MM.1S (cell line): ENCODE results near the gene RELN.

Experiments
- DNase-seq: peaks from one replicate; pipeline ENCODE4 v3.0.0-alpha.2; 2015
- H2AFZ ChIP-seq: fragments of 300-600 bp; sonication (generic); 2 replicates; pipeline ENCODE4 v1.6.0; 2016; ENCODE audit warnings: antibody characterized with exemption, low read length
- H3F3A ChIP-seq: fragments of 300-600 bp; sonication (generic); 2 replicates; pipeline ENCODE4 v1.6.1; 2016; ENCODE audit warnings: mild to moderate bottlenecking, antibody characterized with exemption, low read length, moderate library complexity, mixed read lengths; ENCODE audit not compliant: insufficient read depth
- H3K27ac ChIP-seq: fragments of 300-600 bp; sonication (generic); 2 replicates; pipeline ENCODE4 v1.5.1; 2016; ENCODE audit warnings: mild to moderate bottlenecking, low read length
- H3K27me3 ChIP-seq: fragments of 300-600 bp; sonication (generic); replicated peaks from 2 replicates; pipeline ENCODE4 v1.6.0; 2016; ENCODE audit warnings: low read length; ENCODE audit not compliant: insufficient read depth
- H3K36me3 ChIP-seq: fragments of 300-600 bp; sonication (generic); replicated peaks from 2 replicates; pipeline ENCODE4 v1.6.1; 2016; ENCODE audit warnings: mild to moderate bottlenecking, low read length, mixed read lengths; ENCODE audit not compliant: insufficient read depth
- H3K4me1 ChIP-seq: fragments of 300-600 bp; sonication (generic); 2 replicates; pipeline ENCODE4 v1.6.1; 2016; ENCODE audit warnings: low read length, mixed read lengths
- H3K4me2 ChIP-seq: fragments of 300-600 bp; sonication (generic); 2 replicates; pipeline ENCODE4 v1.6.0; 2016; ENCODE audit warnings: low read depth, low read length
- H3K4me3 ChIP-seq: fragments of 300-600 bp; sonication (generic); 2 replicates; pipeline ENCODE4 v1.5.1; 2016; ENCODE audit warnings: low read length, mixed read lengths
- H3K79me2 ChIP-seq: fragments of 300-600 bp; sonication (generic); 2 replicates; pipeline ENCODE4 v1.6.1; 2016; ENCODE audit warnings: mixed run types, low read length, mixed read lengths
- H3K9ac ChIP-seq: fragments of 300-600 bp; sonication (generic); 2 replicates; pipeline ENCODE4 v1.6.1; 2016; ENCODE audit warnings: low read length, mixed read lengths
- H3K9me2 ChIP-seq: fragments of 300-600 bp; sonication (generic); replicated peaks from 2 replicates; pipeline ENCODE4 v1.6.1; 2016; ENCODE audit warnings: mild to moderate bottlenecking, low read length, mixed read lengths; ENCODE audit not compliant: insufficient read depth
- H3K9me3 ChIP-seq: fragments of 300-600 bp; sonication (generic); replicated peaks from 2 replicates; pipeline ENCODE4 v1.6.1; 2016; ENCODE audit warnings: mild to moderate bottlenecking, low read length, mixed read lengths; ENCODE audit not compliant: insufficient read depth
- H4K20me1 ChIP-seq: fragments of 300-600 bp; sonication (generic); 2 replicates; pipeline ENCODE4 v1.6.1; 2016; ENCODE audit warnings: mild to moderate bottlenecking, low read length, moderate library complexity, mixed read lengths; ENCODE audit not compliant: insufficient read depth
- EZH2 ChIP-seq: fragments of 300-600 bp; sonication (generic); optimal IDR thresholded peaks from 2 replicates; pipeline ENCODE3; 2017; ENCODE audit warnings: low read depth, mild to moderate bottlenecking, antibody characterized with exemption, low read length, mixed read lengths
- EZH2phosphoT487 ChIP-seq: fragments of 300-600 bp; sonication (generic); IDR thresholded peaks from 2 replicates; pipeline ENCODE4 v1.6.1; 2018; ENCODE audit warnings: antibody characterized with exemption, low read length
- TF ChIP-seq, protein P1 (sequence below): fragments of 300-600 bp; sonication (generic); IDR thresholded peaks from 2 replicates; pipeline ENCODE4 v1.5.1; 2016; ENCODE audit warnings: antibody characterized with exemption, low read length, mixed read lengths

RELN gene

GRCh38 chr7:103773726-103774125 is 215.7 kb downstream of the RELN start:
- no peaks in the 10 kb centered on the region for H3K9me3 ChIP-seq
- H3K9me2 ChIP-seq = no peaks in the 10 kb centered on the region
- H3K79me2 ChIP-seq = no peaks in the 10 kb centered on the region
- H3K4me2 ChIP-seq = peak overlapping the region; percentile 42; the same call in 1 of the 2 replicates
- H3K36me3 ChIP-seq = no peaks in the 10 kb centered on the region
- no peak overlapping the region for H2AFZ ChIP-seq
- H4K20me1 ChIP-seq = no peaks in the 10 kb centered on the region
- peaks cover 47% of the 10 kb centered on the region for H3K4me1 ChIP-seq
- H3F3A ChIP-seq = peaks cover 33% of the 10 kb centered on the region; the same call in 1 of the 2 replicates
- DNase-seq = peak; percentile 94
- no peaks in the 10 kb centered on the region for H3K27me3 ChIP-seq
- H3K9ac ChIP-seq = no peak overlapping the region
- TF ChIP-seq, protein P1, sequence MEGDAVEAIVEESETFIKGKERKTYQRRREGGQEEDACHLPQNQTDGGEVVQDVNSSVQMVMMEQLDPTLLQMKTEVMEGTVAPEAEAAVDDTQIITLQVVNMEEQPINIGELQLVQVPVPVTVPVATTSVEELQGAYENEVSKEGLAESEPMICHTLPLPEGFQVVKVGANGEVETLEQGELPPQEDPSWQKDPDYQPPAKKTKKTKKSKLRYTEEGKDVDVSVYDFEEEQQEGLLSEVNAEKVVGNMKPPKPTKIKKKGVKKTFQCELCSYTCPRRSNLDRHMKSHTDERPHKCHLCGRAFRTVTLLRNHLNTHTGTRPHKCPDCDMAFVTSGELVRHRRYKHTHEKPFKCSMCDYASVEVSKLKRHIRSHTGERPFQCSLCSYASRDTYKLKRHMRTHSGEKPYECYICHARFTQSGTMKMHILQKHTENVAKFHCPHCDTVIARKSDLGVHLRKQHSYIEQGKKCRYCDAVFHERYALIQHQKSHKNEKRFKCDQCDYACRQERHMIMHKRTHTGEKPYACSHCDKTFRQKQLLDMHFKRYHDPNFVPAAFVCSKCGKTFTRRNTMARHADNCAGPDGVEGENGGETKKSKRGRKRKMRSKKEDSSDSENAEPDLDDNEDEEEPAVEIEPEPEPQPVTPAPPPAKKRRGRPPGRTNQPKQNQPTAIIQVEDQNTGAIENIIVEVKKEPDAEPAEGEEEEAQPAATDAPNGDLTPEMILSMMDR = no peak
- TF ChIP-seq EZH2 = no peak
- TF ChIP-seq EZH2phosphoT487 = no peak
- peak overlapping the region; percentile 72; the same call in 1 of the 2 replicates for H3K27ac ChIP-seq
- H3K4me3 ChIP-seq = no peak overlapping the region

- Histone ChIP-seq H3K9me2 (no peaks in the 10 kb centered on the region), H3K9ac (no peak overlapping the region), H3K4me3 (no peak overlapping the region), H4K20me1 (no peaks in the 10 kb centered on the region), H3K4me1 (peaks cover 40% of the 10 kb centered on the region), H3K36me3 (no peaks in the 10 kb centered on the region), H3K27ac (peak overlapping the region; percentile 36; the same call in 1 of the 2 replicates), H2AFZ (no peak overlapping the region), H3K9me3 (no peaks in the 10 kb centered on the region), H3K79me2 (no peaks in the 10 kb centered on the region), H3K4me2 (no peak overlapping the region), H3F3A (peaks cover 33% of the 10 kb centered on the region; the same call in 1 of the 2 replicates), H3K27me3 (no peaks in the 10 kb centered on the region)
- no peak for TF ChIP-seq EZH2
- TF ChIP-seq, protein P1 = no peak
- no peak for TF ChIP-seq EZH2phosphoT487
- no peak for DNase-seq
Observed at GRCh38 chr7:103772171-103772773, 217.2 kb downstream of the RELN start.

GRCh38 chr7:103771294-103771693 is 218.2 kb downstream of the RELN start:
- H3K79me2 ChIP-seq = no peaks in the 10 kb centered on the region
- TF ChIP-seq EZH2 = no peak
- TF ChIP-seq, protein P1 = no peak
- TF ChIP-seq EZH2phosphoT487 = no peak
- no peak for DNase-seq
- no peaks in the 10 kb centered on the region for H3K9me2 ChIP-seq
- no peak overlapping the region for H3K27ac ChIP-seq
- no peak overlapping the region for H3K9ac ChIP-seq
- H3K4me3 ChIP-seq = no peak overlapping the region
- no peaks in the 10 kb centered on the region for H3K36me3 ChIP-seq
- peaks cover 31% of the 10 kb centered on the region; the same call in 1 of the 2 replicates for H3F3A ChIP-seq
- H4K20me1 ChIP-seq = no peaks in the 10 kb centered on the region
- no peaks in the 10 kb centered on the region for H3K9me3 ChIP-seq
- H3K4me2 ChIP-seq = no peak overlapping the region
- H3K27me3 ChIP-seq = no peaks in the 10 kb centered on the region
- H2AFZ ChIP-seq = no peak overlapping the region
- peaks cover 41% of the 10 kb centered on the region for H3K4me1 ChIP-seq
